Activated naive CD4-positive, alpha-beta T cell (primary cell): ENCODE results near the gene ATP11C.
"Not testable (repeated sequence)": the region's sequence is repeated elsewhere in the genome, so short reads cannot be mapped to it uniquely, and the experiment has no call there.

Source experiments
- DNase-seq, 4 experiments: peaks; one replicate each; lab custom pipeline; 2025; lab: John Stamatoyannopoulos, UW

The ATP11C gene

DNA sequence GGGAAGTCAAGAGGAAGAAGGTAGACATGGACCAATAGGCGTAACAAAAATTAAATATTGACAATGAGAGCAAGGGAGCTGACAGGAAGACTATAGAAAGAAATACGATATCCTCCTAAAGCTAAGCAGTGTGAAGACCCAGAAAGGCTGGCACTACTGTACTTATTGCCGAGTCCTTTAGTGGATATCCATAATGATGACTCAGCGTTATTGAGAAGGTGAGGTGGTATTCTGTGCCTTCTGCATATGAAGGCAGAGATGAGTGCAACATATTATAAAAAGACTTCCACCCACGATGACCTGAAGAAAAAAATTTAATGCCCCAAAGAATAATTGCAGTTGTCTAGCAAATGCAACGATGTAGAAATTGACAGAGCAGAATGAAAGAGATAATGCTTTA, 211.9 kb downstream of the ATP11C start:
- no peak for DNase-seq

DNA sequence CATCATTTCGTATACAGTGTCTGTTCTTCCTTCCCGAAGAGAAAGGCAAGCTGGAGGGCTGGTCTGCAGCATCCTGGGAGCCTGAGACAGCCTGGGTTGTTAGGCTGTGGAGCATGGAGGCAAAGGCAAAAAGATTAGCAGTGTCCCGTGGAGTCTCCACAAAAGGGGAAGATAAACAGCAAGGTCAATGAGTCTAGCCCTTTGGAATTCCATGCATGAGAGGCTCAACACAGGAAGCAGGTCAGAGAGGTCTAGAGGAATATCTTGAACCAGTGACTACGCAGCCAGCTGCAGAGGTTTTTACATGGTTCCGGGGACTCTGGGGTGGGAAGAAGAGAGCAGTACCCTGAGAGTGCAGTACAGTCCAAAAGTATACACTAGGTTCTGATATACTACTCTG, 212.7 kb downstream of the ATP11C start:
- no peak for DNase-seq

DNA sequence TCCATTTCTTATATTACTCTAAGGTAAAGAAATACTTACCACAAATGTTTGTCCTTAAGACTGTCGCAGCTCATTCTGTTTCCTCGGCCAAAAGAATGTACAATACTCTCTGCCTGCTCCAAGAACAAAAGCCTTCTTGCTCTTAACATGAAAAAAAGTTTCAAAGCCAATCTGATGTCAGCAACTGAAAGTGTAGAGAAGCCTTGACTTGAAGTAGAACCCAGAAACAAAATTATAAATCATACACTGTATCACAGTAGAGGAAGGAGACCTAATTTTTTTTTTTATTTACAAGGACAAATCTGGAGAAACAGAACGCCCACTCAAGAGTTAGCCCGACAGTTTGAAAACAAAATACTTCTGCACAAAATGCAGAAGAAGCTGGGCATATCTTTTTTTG, 224.8 kb downstream of the ATP11C start, which contains the start of gene MCF2:
TSS of gene MCF2 (minus strand) at position 101 of the 400 bp plus-strand sequence. CDS start 56,423 bp downstream, outside the sequence.
- DNase-seq, result no peak

DNA sequence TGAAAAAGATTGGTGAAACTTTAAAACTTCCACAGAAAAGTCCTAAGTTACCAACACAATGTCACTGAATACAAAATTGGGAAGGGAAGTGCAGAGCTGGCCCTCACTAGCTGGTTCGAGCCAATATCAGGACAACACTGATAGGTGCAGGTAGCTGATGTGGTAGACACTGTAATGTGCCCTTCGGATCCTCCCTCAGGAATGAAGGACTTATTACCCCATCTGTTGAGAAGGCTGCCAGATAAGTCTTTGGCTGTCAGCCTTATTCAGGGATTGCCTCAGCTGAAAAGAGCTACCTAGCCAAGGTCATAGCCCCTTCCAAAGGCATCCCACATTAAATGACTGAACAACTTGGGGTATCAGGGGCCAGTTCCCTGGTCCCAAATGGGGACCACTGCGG, 230.2 kb downstream of the ATP11C start:
- DNase-seq, result no peak

DNA sequence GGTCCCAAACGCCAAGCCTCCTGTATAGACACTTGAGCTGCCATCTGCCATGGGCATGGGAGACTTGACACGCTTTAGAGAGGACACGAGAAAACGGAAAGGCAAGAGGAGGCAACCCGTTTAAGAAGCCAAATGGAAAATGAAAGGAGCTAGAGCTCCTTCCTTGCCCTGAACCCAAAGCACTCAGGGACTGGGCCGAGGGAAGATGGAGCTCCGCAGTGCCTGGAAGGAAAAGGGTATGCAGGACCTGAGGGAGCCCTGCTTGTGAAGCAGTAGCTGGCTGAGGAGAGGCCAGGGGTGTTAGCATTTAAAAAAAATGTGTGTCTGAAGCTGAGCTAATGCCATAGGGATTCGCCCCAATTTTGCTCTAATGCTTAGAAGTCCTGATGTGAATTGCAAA, 239.9 kb downstream of the ATP11C start:
- no peak for DNase-seq

DNA sequence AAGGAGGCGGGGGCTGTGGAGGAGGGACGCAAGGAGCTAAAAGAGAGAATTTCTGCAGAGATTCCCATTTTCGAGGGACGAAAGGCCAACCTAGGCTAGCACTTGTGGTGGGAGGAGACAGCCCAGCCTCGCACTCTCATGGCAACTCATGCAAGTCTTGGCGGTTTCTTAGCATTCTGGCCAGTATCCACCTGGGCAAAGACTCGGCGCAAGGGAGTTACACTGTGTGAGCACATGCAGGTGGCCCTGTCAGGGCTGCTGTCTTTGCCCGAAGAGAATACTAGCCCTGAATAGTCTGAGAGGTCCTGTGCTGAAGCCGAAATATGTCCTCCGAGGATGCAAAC, 240.4 kb downstream of the ATP11C start:
- DNase-seq, result no peak

GRCh38 chrX:139691843-139692505, 240.9 kb downstream of the ATP11C start:
- DNase-seq, result no peak

- no peak for DNase-seq
Measured at GRCh38 chrX:139691493-139691842, 241.4 kb downstream of the ATP11C start.

DNA sequence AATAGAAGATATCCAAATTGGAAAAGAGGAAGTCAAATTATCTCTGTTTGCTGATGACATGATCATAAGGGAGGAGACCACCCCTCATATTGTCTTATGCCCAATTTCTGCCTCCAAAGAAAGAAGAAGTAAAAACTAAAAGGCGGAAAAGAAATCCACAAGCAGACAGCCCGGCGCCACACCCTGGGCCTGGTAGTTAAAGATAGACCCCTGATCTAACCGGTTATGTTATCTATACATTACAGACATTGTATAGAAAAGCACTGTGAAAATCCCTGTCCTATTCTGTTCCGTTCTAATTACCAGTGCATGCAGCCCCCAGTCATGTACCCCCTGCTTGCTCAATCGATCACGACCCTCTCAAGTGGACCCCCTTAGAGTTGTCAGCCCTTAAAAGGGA, 247.7 kb downstream of the ATP11C start:
- DNase-seq, result not testable (repeated sequence)

GRCh38 chrX:139680356-139680755, 252.5 kb downstream of the ATP11C start:
- no peak for DNase-seq
